Measurements from ENCODE around the gene KRT73.

The KRT73 gene

DNA sequence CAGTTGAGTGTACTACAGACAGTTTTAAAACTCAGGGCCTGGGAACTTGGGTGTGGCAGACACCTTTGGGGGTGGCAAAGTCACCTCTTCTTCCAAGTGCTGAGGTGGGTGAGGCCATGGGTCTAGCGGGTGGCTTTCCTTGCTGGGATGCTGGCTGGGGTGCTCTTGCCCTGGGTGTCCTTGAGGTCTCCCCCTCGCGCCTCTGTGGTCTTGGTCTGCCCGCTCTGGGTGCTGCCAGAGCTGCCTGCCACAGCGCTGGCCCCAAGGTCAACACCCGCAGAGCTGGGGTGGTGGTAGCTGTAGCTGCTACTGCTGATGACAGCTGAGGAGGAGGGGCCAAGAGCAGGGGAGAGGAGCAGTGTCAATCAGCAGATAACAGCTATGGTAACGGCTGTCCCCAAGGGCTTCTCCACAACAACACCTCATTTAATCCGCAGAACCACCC lies 51.5 kb downstream of the KRT73 start:
- no peak for DNase-seq (ENCODE audit: low spot score)

DNA sequence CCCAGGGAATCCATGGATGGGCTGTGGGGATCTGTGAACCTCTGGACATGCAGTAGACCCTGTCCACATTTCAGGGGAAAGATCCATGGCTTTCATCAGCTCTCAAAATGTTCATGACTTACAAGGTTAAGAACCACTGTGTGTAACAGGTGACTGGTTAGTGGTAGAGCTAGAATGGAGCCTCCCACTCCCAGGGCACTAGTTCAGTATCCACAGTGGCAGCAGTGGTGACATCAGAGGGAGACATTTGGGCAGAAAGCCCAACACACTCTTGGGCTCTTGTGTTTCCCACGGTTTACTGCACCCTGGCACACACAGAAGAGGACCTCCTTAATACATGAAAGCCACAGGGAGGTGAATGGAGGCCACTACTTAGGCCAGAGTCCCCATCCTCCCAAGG lies 53.8 kb downstream of the KRT73 start:
- no peak for DNase-seq (ENCODE audit: low spot score)

GRCh38 chr12:52561880-52562449 lies 56.4 kb downstream of the KRT73 start:
- DNase-seq (ENCODE audit: low spot score), result no peak

GRCh38 chr12:52559979-52560378 lies 58.4 kb downstream of the KRT73 start:
- no peak for DNase-seq (ENCODE audit: low spot score)

DNA sequence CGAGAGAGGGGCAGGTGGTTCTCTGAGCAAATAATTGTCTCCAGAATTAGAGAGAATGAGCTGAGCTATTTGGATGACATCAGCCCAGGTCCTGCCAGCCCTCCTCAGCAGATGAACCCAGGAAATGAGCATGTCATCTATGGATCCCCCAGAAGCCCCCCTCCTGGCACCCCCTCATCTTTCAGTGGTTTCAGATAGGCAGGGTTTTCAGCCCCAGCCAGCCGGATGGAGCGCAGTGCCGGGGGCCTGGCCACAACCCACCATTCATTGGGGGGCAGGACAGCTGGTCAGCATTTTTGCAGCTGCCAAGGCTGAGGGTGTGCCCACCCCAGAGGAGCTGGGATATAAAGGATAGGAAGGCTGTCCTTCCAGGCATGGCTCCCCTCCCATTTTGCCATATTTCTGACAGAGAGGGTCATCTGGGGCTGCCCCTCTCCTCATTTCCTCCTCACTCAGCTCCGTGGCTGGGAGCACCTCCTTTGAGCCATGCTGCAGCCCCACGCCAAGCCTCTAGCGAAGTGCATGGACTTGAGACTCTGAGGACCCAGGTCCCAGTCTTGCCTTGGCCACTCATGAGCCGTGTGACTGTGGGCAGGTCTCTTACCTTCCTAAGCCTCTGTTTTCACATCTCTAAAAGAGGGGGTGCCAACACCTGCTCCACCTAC lies 59.4 kb downstream of the KRT73 start:
- no peak for DNase-seq (ENCODE audit: low spot score)
